GM04504 (cell line): ENCODE measurements around the gene NTF4.
A peak's percentile ranks its signal among the peaks of the same experiment; 100 is the strongest.
"Not testable (repeated sequence)": the region's sequence is repeated elsewhere in the genome, so short reads cannot be mapped to it uniquely, and the experiment has no call there.

Experiments used
- DNase-seq: peaks from one replicate; pipeline ENCODE4 v3.0.0-alpha.2; 2012; ENCODE audit warnings: low read depth

NTF4 gene

GRCh38 chr19:49091391-49092038 lies 26.9 kb upstream of the NTF4 start:
- no peak for DNase-seq

- no peak for DNase-seq
Measured at GRCh38 chr19:49086296-49086695, 21.7 kb upstream of the NTF4 start.

GRCh38 chr19:49085868-49086232 lies 21.2 kb upstream of the NTF4 start:
- no peak for DNase-seq

DNA sequence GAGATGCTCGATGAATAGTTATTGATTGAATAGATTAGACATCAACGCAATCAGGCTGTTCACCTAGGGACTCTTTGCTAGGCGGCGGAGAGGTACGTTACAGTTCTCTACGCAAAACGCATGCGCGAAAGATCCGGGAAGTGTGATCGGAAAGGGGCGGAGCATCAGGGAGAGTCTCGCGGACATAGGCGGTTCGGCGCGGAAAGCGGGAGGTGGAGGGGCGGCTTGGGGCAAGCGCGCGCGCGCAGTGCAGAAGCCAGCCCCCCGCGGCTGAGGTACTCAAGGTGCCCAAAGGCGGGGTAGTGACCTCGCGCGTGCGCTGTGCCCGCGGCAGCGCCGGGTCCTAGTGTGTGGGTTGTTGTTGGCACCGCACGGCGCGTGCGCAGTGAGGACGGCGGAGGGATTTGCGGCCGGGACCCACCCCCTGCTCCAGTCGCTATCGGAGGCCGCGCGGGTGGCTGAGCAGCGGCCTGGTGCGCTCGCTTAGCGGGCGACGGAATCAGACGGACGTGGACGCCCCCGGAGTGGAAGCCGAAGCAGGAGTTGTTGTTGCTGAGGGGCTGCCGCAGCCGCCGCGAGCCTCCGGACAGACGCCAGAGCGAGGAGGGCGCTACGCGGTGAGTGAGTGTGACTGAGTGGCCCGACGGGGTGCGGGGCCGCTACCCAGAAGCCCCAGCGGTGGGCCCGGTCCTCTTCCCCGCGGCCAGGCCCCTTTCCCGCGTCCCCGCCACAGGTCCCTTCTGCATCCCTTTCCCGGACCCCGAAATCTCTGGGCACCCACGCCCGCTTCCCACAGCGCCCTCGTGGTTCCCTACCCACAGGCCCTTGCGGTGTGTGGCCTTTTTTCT lies 20.6 kb upstream of the NTF4 start, which contains the start of gene SNRNP70:
SNRNP70 (plus strand) TSS at position 432 of the 848 bp plus-strand sequence. CDS start 964 bp downstream, outside the sequence.
- peak; percentile 99 for DNase-seq

DNA sequence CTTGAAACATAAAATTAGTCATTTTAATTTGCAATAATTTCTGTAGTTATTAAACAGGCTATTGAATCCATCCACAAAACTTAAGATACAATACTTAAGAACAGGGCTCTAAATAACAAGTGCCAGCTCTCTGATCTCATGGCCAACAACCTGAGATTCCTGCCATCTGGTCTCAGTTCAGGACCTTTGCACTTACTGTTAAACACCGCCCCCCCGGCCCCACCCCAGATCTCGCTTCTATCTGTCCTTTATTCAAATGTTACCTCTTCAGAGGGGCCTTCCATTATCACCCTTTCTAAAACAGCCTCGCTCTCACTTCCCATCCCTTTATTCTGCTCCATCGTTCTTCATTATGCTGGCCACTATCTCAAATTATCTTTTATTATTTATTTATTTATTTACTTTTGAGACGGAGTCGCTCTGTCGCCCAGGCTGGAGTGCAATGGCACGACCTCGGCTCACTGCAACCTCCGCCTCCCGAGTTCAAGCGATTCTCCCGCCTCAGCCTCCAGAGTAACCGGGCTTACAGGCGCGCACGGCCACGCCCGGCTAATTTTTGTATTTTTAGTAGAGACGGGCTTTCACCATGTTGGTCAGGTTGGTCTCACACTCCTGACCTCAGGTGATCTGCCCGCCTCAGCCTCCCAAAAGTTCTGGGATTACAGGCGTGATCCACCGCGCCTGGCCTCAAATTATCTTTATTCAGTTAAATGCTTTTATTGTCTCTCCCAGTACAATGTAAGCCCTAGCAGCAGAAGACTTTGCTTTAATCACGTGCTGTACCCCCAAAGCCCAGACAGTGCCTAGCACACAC lies 19.8 kb upstream of the NTF4 start:
- no peak for DNase-seq

DNA sequence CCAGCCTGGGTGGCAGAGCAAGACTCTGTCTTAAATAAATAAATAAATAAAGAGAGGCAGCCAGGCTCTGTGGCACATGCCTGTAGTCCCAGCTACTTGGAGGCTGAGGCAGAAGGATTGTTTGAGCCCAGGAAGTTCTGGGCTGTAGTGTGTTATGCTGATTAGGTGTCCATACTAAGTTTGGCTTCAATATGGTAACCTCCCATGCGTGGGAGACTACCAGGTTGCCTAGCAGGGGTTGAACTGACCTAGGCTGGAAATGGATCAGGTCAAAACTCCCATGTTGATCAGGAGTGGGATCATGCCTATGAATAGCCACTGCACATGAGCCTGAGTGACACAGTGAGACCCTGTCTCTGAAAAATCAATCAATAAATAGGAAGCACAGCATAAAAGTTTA lies 16.7 kb upstream of the NTF4 start:
- DNase-seq: no peak

- DNase-seq: no peak
Measured at GRCh38 chr19:49080392-49080791, 15.8 kb upstream of the NTF4 start.

DNA sequence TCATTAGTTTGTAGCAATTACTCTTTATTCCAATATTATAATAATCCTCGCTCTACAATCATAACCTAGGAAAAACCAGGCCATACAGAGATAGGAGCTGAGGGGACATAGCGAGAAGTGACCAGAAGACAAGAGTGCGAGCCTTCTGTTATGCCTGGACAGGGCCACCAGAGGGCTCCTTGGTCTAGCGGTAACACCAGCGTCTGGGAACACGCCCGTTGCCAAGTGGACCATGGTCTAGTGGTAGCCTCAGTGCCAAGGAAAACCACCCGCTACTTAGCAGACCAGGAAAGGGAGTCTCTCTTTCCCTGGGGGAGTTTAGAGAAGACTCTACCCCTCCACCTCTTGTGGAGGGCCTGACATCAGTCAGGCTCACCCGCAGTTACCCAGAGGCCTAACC lies 10.3 kb upstream of the NTF4 start:
- DNase-seq: not testable (repeated sequence)

DNA sequence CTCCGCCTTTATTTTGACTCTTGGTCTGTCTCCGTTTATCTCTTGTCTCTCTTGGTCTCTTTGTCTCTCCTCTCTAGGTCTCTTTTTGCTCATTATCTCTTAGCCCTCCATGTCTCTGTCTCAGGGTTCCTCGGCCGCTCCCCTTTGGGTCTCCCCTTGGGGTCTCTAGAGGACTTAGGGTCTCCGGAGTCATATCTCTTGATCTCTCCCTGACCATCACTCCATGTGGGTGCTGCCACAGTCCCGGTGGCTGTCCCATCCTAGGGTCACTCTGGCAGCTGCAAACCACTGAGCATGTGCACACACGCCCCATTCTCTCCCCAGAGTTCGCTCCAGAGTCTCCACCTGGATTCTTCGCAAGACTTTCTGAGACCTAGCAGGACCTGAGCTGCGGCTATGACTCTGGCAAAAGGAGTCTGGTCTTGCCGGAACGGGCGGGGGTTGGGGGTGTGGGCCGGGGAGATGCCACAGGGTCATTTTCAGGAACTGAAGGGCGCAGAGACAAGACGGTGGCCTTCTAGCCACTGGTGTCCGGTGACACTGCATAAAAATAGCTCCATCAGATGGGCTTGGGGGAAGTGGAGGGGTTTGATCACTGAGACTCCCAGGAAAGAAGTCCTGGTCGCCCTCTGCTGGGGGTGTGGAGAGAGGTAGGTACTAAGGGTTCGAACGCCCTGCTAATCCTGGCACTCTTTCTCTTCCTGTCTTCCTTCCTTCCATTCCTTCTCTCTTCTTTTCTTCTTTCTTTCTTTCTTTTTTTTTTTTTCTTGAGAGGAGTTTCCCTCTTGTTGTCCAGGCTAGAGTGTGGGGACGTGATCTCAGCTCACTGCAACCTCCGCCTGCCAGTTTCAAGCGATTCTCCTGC lies 9.1 kb upstream of the NTF4 start:
- no peak for DNase-seq

- no peak for DNase-seq
Measured at GRCh38 chr19:49071860-49072547, 7.4 kb upstream of the NTF4 start.

DNA sequence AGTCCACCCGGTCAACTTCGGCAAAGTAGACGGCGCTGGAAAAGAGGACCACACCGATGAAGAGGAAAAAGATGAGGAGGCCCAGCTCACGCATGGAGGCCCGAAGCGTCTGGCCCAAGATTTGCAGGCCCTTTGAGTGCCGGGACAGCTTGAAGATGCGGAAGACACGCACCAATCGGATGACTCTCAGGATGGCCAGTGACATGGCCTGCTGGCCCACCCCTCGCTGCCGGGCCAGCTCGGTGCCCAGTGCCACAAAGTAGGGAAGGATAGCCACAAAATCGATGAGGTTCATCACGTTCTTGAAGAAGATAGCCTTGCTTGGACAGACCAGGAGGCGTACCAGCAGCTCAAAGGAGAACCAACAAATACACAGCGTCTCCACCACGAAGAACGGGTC lies 5.8 kb upstream of the NTF4 start:
- DNase-seq: no peak

DNA sequence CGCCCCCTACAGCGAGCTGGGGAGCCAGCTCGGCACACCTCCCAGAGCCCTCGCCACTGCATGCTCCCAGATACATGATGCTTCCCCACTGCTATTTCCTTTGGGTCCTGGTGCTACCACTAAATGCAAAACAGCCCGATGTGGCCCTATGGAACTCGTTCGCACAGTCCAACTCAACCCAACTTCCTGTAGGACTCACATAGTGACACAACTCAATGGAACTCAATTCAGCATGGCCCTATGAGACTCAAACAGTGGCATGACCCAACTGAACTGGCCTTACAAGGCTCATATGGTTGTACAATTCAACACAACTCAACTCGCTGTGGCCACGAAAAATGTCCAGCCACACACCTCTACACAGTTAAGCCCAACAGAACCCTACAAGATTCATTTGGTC lies 4.4 kb upstream of the NTF4 start:
- DNase-seq: no peak

DNA sequence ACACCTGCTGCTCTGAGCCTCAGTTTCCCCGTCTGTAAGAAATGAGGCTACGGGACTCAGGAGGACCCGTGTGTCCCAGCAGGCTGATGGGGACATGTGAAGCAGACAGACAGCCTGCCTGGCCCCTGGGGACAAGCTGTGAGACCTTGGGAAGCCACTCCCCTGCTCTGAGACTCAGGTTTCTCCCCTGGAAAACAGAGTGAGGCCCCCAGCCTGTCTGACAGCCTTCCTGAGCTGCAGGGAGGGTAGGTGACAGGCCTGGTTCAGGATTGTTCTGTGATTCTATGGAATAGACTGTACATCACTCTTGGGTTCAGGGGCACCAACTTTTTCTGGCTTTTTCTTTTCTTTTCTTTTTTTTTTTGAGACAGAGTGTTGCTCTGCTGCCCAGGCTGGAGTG lies 2.9 kb upstream of the NTF4 start:
- DNase-seq: no peak

GRCh38 chr19:49065905-49066512 lies 1.4 kb upstream of the NTF4 start:
- DNase-seq: no peak

DNA sequence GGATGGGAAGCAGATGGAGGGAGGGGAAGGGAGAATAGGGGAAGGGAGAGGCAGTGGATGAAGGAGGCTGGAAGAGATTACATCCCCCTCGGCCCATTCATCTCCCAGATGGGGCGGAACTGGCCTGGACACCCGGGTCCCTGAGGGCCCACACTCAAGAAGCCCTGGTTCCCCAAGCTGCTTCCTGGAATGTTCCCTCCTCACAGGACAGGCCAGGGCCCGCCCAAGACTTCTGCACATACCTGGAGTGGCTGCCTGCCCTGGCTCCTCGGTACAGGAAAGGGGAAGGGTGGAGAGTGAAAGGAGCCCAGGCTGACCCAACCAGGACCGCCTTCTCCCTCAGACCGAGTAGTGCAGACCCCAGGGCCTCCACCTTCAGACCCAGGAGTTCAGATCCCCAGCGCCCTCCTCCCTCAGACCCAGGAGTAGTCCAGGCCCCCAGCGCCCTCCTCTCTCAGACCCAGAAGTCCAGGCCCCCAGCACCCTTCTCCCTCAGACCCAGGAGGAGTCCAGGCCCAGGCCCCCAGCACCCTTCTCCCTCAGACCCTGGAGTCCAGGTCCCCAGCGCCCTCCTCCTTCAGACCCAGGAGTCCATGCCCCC lies 489 bp downstream of the NTF4 start:
- no peak for DNase-seq

DNA sequence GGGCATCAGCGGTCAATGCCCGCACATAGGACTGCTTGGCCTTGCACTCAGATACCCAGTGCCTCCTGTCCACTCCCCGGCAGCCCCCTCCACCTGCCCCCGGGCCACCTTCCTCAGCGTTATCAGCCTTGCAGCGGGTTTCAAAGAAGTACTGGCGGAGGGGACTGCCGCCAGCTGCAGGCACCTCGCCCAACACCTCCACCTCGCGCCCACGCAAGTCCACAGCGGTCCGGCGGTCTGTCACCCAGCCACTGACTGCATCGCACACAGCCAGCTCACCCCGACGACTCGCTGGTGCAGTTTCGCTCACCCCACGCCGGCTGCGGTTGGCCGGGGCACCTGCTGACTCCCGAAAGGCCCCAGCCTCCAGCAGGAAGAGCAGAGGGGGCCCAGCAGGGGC lies 3.2 kb downstream of the NTF4 start:
- no peak for DNase-seq

DNA sequence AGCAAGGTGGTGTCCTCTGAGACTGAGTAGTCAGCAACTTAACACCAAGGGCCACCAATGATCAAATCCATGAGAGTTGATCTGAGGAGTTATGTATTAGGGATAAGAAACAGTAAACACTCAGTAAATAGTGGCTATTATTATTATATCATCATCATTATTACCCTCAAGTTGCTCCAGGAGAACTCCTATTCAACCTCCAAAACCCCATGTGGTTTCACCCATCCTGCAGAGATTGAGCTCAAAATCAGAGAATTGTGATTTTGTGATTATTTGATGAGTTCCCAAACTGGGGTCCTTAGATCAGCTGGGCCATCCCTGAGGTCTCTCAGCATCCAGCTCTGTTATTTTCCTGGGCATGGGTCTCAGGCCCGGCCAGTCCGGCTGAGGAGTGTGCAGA lies 3.6 kb downstream of the NTF4 start:
- no peak for DNase-seq

DNA sequence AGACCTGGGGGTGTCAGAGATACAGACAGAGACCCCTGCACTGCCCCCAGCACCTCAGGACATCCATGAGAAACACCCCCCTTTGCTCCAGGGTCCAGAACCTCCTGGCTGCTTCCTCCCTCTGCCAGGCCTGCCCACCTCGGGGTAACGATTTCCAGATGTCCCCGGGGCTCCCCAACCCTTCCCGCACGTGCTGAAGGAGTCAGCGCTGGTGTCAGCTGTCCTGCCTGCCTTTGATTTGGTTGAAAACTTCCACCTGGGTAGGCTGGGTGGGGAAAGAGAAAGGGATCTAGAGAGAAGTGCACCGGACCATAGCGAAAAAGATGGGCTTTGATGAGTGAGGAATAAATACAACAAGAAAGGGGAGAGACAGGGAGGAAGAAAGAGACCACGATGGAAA lies 5.6 kb downstream of the NTF4 start:
- no peak for DNase-seq

DNA sequence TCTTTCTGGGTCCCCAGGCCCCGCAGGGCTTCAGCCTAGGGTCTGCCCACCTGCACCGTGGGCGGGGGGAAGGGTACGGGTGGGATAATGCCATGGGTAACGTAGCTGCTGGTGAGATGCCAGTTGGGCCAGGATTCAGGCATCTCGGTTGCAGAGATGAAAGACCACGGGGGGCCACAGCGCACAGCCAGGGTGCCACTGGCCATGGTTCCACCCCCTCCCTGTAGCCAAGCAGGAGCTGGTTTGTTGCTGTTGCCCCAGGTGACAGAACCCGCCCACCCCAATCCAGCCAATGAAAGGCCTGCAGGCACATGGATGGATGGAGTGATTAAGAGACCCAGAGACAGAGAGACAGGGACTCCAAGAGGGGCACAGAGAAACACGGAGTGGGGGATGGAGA lies 6.1 kb downstream of the NTF4 start:
- no peak for DNase-seq

GRCh38 chr19:49057636-49058234 lies 6.9 kb downstream of the NTF4 start, which contains the start of gene CGB7:
Gene CGB7 (minus strand): TSS chr19:49057749. CDS start chr19:49055375, 2,374 bp downstream.
- no peak for DNase-seq
